Muscle layer of duodenum (tissue), 2 donors: ENCODE measurements around the gene FRK.
"Not testable (repeated sequence)": the region's sequence is repeated elsewhere in the genome, so short reads cannot be mapped to it uniquely, and the experiment has no call there.

Source experiments
- H3K27ac ChIP-seq: one replicate; pipeline ENCODE4 v1.7.0; 2013; ENCODE audit warnings: mild to moderate bottlenecking, low read length
- H3K27me3 ChIP-seq: one replicate; pipeline ENCODE4 v1.7.0; 2013; ENCODE audit warnings: low read depth, mild to moderate bottlenecking, control low read depth, low read length
- H3K36me3 ChIP-seq, 2 donors: one replicate each; pipeline ENCODE4 v1.7.0; 2013; ENCODE audit warnings: low read length in 2 of 2, control low read depth in 1 of 2, mild to moderate bottlenecking in 1 of 2; ENCODE audit not compliant: insufficient read depth in 2 of 2, control insufficient read depth in 1 of 2
- H3K4me1 ChIP-seq, 2 donors: one replicate each; pipeline ENCODE4 v1.7.0; 2013; ENCODE audit warnings: low read length in 2 of 2, mild to moderate bottlenecking in 2 of 2, control low read depth in 1 of 2, moderate library complexity in 1 of 2; ENCODE audit not compliant: insufficient read depth in 2 of 2, control insufficient read depth in 1 of 2
- H3K4me3 ChIP-seq, 2 donors: one replicate each; pipeline ENCODE4 v1.7.0; 2013; ENCODE audit warnings: low read length in 2 of 2, low read depth in 1 of 2, mild to moderate bottlenecking in 1 of 2
- H3K9me3 ChIP-seq, 2 donors: one replicate each; pipeline ENCODE4 v1.7.0; 2013; ENCODE audit warnings: low read length in 2 of 2, control low read depth in 1 of 2, mild to moderate bottlenecking in 1 of 2; ENCODE audit not compliant: control insufficient read depth in 1 of 2
- donor health status: healthy.

FRK gene

GRCh38 chr6:115969930-115970273 is 90.8 kb downstream of the FRK start:
- Histone ChIP-seq H3K4me1 (no peaks in the 10 kb centered on the region), H3K9me3 (no peaks in the 10 kb centered on the region), H3K27ac (no peak overlapping the region), H3K4me3 (no peak overlapping the region), H3K36me3 (no peaks in the 10 kb centered on the region), H3K27me3 (no peaks in the 10 kb centered on the region)

DNA sequence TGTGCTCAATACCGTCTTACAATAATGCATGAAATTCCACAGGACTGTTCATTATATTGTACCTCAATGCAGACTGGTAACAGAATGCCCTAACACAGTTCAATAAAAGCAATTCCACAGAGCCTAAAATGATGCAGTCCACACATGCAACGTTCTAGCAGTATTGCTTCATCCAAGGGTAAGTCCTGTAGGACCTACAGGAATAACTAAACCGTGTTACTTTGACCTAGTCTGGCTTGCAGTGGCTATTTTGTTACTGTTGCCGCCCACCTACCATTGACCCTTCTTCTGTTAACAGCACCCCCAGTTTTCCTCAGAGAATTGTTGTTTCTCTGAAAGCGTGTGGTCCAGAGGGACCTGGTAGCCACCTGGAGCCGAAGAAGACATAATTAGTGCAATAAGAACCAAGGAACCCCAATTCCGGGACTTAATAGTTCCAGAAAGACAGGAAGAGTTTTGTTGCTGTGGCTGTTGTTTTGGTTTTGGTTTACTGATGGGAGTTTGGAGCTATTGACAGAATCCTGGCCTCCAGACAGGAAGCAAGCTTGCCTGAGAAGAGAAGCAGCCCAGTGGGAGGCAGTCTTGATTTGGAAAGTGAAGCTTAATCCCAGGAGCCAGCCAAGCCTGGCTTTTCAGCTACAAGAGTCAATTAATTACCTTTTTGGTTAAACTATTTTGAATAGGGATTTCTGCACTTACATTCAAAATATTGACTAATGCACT is 91.3 kb downstream of the FRK start:
- no peaks in the 10 kb centered on the region for H3K36me3 ChIP-seq
- no peaks in the 10 kb centered on the region for H3K4me1 ChIP-seq
- H3K4me3 ChIP-seq: no peak overlapping the region
- no peaks in the 10 kb centered on the region for H3K27me3 ChIP-seq
- no peak overlapping the region for H3K27ac ChIP-seq
- H3K9me3 ChIP-seq: no peaks in the 10 kb centered on the region

DNA sequence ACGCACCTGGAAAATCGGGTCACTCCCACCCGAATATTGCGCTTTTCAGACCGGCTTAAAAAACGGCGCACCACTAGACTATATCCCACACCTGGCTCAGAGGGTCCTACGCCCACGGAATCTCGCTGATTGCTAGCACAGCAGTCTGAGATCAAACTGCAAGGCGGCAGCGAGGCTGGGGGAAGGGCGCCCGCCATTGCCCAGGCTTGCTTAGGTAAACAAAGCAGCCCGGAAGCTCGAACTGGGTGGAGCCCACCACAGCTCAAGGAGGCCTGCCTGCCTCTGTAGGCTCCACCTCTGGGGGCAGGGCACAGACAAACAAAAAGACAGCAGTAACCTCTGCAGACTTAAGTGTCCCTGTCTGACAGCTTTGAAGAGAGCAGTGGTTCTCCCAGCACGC is 100.4 kb downstream of the FRK start:
- not testable (repeated sequence) for H3K27me3 ChIP-seq, H3K4me1 ChIP-seq, H3K9me3 ChIP-seq, H3K36me3 ChIP-seq, H3K4me3 ChIP-seq, H3K27ac ChIP-seq

DNA sequence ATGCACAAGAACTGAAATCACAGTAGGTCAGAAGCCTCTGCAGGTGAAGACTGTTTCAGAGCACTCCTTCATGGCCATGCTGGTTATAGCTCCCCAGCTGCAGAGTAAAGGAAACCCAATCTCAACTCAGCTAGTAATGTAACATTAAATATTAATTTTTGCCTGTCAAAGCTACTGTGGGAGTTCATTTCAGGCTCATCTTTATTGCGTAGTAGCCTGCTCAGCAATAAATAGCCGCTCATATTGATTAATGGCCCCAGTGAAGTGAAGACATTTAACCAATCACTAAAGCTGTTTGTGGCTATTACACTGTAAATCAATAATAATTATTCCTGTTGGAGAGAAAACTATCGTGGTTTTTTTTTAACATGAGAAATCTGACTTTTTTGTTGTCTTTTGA is 101.7 kb downstream of the FRK start:
- Histone ChIP-seq H3K4me1 (no peaks in the 10 kb centered on the region), H3K36me3 (no peaks in the 10 kb centered on the region), H3K4me3 (no peak overlapping the region), H3K27ac (no peak overlapping the region), H3K9me3 (no peaks in the 10 kb centered on the region), H3K27me3 (no peaks in the 10 kb centered on the region)

DNA sequence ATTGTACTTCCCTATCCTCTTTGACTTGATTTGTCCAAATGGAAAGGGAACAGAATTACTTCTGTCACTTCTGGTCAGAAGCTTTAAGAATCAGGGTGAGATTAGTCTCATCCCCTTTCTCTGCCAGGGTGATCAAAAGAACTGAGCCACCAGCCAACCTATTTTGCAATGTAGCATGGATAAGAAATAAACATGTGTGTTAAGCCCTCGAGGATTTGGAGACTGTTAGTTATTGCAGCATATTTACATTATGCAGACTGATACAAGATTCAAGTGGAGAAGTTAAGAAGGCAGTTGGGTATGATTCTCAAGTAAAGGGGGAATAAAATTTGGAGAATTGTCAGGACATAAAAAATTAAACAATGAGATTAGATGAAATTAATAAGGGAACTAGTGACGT is 106.0 kb downstream of the FRK start:
- no peak overlapping the region for H3K27ac ChIP-seq
- H3K27me3 ChIP-seq: no peaks in the 10 kb centered on the region
- H3K36me3 ChIP-seq: no peaks in the 10 kb centered on the region
- H3K4me3 ChIP-seq: no peak overlapping the region
- H3K4me1 ChIP-seq: no peaks in the 10 kb centered on the region
- no peaks in the 10 kb centered on the region for H3K9me3 ChIP-seq

DNA sequence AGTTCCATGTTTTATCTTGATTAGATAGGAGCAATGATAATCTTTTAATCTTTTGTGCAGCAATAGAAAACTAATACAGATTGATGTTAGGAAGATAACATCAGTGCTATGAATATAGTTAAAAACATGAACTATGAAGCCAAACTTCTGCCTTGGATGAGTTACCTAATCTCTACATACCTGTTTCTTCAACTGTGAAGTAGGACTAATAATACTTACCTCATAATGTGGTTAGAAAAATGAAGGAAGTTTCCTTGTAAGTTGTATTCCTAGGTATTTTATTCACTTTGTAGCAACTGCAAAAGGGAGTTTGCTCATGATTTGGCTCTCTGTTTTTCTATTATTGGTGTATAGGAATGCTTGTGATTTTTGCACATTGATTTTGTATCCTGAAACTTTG is 111.9 kb downstream of the FRK start:
- Histone ChIP-seq H3K4me3 (no peak overlapping the region), H3K4me1 (no peaks in the 10 kb centered on the region)

DNA sequence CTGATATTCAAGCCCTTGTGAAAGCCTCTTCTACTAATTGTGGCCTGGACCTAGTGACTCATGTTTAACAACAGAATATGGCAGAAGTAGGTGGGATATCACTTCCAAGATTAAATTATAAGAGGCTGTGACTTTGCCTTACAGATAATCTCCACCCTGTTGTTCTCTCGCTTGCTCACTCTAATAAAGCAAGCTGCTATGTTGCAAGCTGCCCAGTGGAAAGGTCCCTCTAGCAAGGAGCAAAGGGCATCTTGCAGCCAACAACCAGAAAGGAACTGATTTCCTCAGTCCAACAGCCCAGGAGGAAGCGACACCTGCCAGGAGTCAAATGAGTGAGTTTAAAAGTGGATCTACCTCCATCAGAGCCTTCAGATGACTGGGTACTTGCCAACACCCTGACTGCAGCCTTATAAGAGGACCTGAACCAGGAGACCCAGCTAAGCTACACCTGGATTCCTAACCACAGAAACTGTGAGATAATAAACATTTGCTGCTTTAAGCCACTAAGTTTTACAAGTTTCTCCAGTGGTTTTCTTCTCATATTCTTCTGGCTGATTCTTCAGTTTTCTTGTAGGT is 112.6 kb downstream of the FRK start:
- Histone ChIP-seq H3K36me3 (no peaks in the 10 kb centered on the region), H3K4me1 (no peaks in the 10 kb centered on the region), H3K9me3 (peaks cover 0 to 2% of the 10 kb centered on the region in 2 donors), H3K27ac (no peak overlapping the region), H3K4me3 (no peak overlapping the region), H3K27me3 (no peaks in the 10 kb centered on the region)

More for the DNA sequence above, 111.9 kb downstream of the FRK start:
- Histone ChIP-seq H3K36me3 (no peaks in the 10 kb centered on the region), H3K27me3 (no peaks in the 10 kb centered on the region), H3K27ac (no peak overlapping the region), H3K9me3 (peaks cover 0 to 1% of the 10 kb centered on the region in 2 donors)

DNA sequence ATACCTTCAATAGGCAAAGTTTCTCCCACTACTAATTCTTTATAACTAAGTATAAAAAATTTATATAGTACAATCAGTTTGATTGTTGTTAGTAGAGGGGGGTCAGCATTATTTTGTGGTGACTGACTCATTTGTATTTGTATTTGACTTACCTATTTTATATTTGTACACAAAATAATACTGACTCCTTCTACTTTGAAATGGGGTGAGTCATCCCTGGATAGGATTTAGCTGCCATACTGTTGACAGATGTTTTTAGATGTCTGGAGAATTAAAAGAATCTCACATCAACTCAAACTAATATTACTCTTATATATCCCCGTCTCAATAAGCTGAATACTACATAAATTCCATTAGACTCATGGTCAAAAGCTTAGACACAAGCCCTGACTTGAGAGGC is 114.9 kb downstream of the FRK start:
- Histone ChIP-seq H3K4me1 (no peaks in the 10 kb centered on the region), H3K27ac (no peak overlapping the region), H3K4me3 (no peak overlapping the region)

DNA sequence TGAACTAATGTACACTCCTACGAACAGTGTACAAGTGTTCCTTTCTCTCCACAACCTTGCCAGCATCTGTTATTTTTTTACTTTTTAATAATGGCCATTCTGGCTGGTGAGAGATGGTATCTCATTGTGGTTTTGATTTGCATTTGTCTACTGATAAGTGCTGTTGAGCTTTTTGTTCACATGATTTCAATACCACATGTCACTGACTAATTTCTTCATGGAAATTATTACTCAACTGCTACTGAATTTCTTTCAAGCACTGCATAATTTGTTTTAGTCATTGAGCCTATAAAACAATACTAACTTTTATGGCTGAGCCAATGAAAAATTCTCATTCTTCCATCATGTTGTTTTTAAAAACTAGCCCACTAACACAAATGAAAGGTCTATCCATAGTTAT is 115.4 kb downstream of the FRK start:
- peaks cover 0 to 4% of the 10 kb centered on the region in 2 donors for H3K36me3 ChIP-seq
- H3K4me1 ChIP-seq: no peaks in the 10 kb centered on the region
- no peak overlapping the region for H3K4me3 ChIP-seq
- H3K27ac ChIP-seq: no peak overlapping the region
- H3K9me3 ChIP-seq: peaks cover 0 to 4% of the 10 kb centered on the region in 2 donors
- no peaks in the 10 kb centered on the region for H3K27me3 ChIP-seq

More for the DNA sequence above, 114.9 kb downstream of the FRK start:
- peaks cover 0 to 4% of the 10 kb centered on the region in 2 donors for H3K36me3 ChIP-seq
- H3K9me3 ChIP-seq: peaks cover 0 to 4% of the 10 kb centered on the region in 2 donors
- no peaks in the 10 kb centered on the region for H3K27me3 ChIP-seq

- H3K9me3 ChIP-seq, H3K27me3 ChIP-seq, H3K36me3 ChIP-seq, H3K4me1 ChIP-seq, H3K27ac ChIP-seq, H3K4me3 ChIP-seq: not testable (repeated sequence)
Measured at GRCh38 chr6:115944829-115945228, 115.9 kb downstream of the FRK start.

DNA sequence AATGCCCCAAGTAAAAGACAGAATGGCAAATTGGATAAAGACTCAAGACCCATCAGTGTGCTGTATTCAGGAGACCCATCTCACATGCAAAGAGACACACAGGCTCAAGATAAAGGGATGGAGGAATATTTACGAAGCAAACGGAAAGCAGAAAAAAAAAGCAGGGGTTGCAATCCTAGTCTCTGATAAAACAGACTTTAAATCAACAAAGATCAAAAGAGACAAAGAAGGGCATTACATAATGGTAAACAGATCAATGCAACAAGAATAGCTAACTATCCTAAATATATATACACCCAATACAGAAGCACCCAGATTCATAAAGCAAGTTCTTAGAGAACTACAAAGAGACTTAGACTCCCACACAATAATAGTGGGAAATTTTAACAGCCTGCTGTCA is 123.2 kb downstream of the FRK start:
- H3K36me3 ChIP-seq, H3K27ac ChIP-seq, H3K4me1 ChIP-seq, H3K9me3 ChIP-seq, H3K27me3 ChIP-seq, H3K4me3 ChIP-seq: not testable (repeated sequence)

- H3K36me3 ChIP-seq: no peaks in the 10 kb centered on the region
- H3K27me3 ChIP-seq: no peaks in the 10 kb centered on the region
- H3K4me3 ChIP-seq: no peak overlapping the region
- H3K27ac ChIP-seq: no peak overlapping the region
- no peaks in the 10 kb centered on the region for H3K4me1 ChIP-seq
- H3K9me3 ChIP-seq: peaks cover 0 to 3% of the 10 kb centered on the region in 2 donors
Measured at GRCh38 chr6:115935361-115935760, 125.3 kb downstream of the FRK start.
